Measurements from ENCODE around the gene ATG9B. TPM values are rescaled to one million over a fixed set of nuclear protein-coding genes. Genes with fewer than 3 reads are reported as not detected.

The ATG9B gene
- total RNA-seq, 1 experiment from 2014 or later = 13.7 TPM

DNA sequence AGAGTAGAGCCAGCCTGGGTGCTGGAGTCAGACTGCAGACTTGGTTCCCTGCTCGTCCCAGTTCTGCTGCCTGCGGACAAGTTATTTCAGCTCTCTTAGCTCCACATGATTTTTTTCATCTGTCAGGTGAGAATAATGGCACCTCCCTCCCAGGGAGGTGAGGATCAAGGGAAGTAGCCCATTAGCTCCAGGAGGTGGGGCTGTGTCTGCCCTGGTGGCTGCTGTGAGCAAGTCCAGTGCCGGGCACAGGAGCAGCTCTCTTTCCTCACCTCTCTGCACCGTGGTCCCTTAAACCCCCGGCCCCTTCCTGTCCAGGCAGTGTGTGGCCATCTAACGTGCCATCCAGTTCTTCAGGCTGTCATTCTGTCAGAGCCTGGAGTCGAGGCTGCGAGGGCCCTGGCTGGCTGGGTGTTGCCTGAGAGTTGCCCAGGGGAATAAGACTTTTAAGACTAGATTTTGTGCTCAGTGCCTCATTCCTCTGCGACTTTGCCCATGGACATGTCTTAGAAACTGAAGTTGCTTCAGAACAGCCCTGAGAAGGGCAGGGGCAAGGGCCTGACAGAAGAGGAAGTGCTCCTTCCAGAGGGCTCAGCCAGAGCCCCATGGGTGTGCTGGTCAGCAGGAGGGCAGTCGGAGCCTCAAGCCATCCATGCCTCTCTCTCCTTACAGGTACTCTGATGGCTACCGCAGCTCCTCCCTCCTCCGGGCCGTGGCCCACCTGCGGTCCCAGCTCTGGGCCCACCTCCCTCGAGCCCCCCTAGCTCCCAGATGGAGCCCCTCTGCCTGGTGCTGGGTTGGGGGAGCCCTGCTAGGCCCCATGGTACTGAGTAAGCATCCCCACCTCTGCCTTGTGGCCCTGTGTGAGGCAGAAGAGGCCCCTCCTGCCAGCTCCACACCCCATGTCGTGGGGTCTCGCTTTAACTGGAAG, 8.9 kb upstream of the ATG9B start:
- H3K79me2 ChIP-seq (ENCODE audit: low read depth) = peaks cover 21% of the 10 kb centered on the region
- CTCF ChIA-PET = interaction anchor here (0.6 kb wide), 2 partner anchors 9 to 158 kb away, joined by 3 to 8 read pairs; no protein-coding TSS in a partner anchor
- H3K4me1 ChIP-seq (replicated peaks; ENCODE audit: insufficient read depth) = peaks cover 15% of the 10 kb centered on the region
- no peaks in the 10 kb centered on the region for H4K20me1 ChIP-seq (ENCODE audit: insufficient read depth)
- TF ChIP-seq, protein P1, sequence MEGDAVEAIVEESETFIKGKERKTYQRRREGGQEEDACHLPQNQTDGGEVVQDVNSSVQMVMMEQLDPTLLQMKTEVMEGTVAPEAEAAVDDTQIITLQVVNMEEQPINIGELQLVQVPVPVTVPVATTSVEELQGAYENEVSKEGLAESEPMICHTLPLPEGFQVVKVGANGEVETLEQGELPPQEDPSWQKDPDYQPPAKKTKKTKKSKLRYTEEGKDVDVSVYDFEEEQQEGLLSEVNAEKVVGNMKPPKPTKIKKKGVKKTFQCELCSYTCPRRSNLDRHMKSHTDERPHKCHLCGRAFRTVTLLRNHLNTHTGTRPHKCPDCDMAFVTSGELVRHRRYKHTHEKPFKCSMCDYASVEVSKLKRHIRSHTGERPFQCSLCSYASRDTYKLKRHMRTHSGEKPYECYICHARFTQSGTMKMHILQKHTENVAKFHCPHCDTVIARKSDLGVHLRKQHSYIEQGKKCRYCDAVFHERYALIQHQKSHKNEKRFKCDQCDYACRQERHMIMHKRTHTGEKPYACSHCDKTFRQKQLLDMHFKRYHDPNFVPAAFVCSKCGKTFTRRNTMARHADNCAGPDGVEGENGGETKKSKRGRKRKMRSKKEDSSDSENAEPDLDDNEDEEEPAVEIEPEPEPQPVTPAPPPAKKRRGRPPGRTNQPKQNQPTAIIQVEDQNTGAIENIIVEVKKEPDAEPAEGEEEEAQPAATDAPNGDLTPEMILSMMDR (conservative IDR thresholded peaks at IDR 0.05) = peak; percentile 42
- TF ChIP-seq EZH2 (IDR thresholded peaks at IDR 0.05; ENCODE audit: low read depth) = no peak
- H3K4me2 ChIP-seq = no peak overlapping the region
- no peaks in the 10 kb centered on the region; the same call in 1 of the 2 replicates for H3K36me3 ChIP-seq (ENCODE audit: low read depth)
- POLR2A ChIA-PET (ENCODE audit: unreplicated experiment) = interaction anchor here (0.5 to 0.7 kb wide), 3 partner anchors 52 to 1374 kb away, joined by 3 to 4 read pairs (median 3); no protein-coding TSS in a partner anchor
- no peaks in the 10 kb centered on the region for H3K9me2 ChIP-seq (ENCODE audit: insufficient read depth)
- intact Hi-C loops (cut with micrococcal nuclease; ENCODE audit: unreplicated experiment) = no loop called here
- BruUV-seq (replicated peaks) = no TSS peak
- peaks cover 6% of the 10 kb centered on the region for H3F3A ChIP-seq (ENCODE audit: insufficient read depth, low read depth)
- H3K9me3 ChIP-seq (ENCODE audit: insufficient read depth, low read depth) = no peaks in the 10 kb centered on the region
- H3K27me3 ChIP-seq (ENCODE audit: insufficient read depth, low read depth) = no peaks in the 10 kb centered on the region
- no peak overlapping the region for H3K27ac ChIP-seq
- no peak overlapping the region for H3K4me3 ChIP-seq
- H2AFZ ChIP-seq = no peak overlapping the region
- DNase-seq = no peak

DNA sequence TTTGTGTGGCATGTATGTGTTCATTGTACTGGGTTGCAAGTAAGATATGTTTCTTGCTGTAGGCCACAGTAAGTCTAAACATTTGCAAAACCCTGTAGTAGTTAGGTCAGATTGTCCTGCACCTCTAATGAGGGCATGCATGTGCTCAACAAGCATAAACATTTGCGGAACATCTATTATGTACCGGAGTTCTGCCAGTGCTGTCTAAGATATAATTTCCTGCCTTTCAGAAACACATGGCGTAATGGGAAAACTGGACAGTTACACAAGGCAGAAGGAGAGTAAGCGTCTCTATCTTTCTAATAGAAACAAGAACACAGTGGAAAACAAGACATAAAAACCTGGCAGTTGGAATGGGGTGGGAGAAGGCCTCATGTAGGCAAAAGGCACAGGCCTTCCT, 6.7 kb upstream of the ATG9B start:
- no peaks in the 10 kb centered on the region for H3K36me3 ChIP-seq (ENCODE audit: low read depth)
- no peaks in the 10 kb centered on the region for H3K27me3 ChIP-seq (ENCODE audit: insufficient read depth, low read depth)
- CTCF ChIA-PET = no interaction called here
- peaks cover 7% of the 10 kb centered on the region; the same call in 1 of the 2 replicates for H3F3A ChIP-seq (ENCODE audit: insufficient read depth, low read depth)
- peaks cover 21% of the 10 kb centered on the region for H3K79me2 ChIP-seq (ENCODE audit: low read depth)
- no peak overlapping the region for H3K4me2 ChIP-seq
- POLR2A ChIA-PET (ENCODE audit: unreplicated experiment) = no interaction called here
- no peaks in the 10 kb centered on the region for H3K9me3 ChIP-seq (ENCODE audit: insufficient read depth, low read depth)
- H3K9me2 ChIP-seq (ENCODE audit: insufficient read depth) = no peaks in the 10 kb centered on the region
- no TSS peak for BruUV-seq (replicated peaks)
- TF ChIP-seq EZH2 (IDR thresholded peaks at IDR 0.05; ENCODE audit: low read depth) = no peak
- TF ChIP-seq, protein P1 (conservative IDR thresholded peaks at IDR 0.05) = no peak
- peaks cover 30% of the 10 kb centered on the region for H3K4me1 ChIP-seq (replicated peaks; ENCODE audit: insufficient read depth)
- no peak for DNase-seq
- H3K27ac ChIP-seq = no peak overlapping the region
- no peak overlapping the region for H2AFZ ChIP-seq
- no peak overlapping the region for H3K4me3 ChIP-seq
- H4K20me1 ChIP-seq (ENCODE audit: insufficient read depth) = no peaks in the 10 kb centered on the region
- intact Hi-C loops (cut with micrococcal nuclease; ENCODE audit: unreplicated experiment) = no loop called here

DNA sequence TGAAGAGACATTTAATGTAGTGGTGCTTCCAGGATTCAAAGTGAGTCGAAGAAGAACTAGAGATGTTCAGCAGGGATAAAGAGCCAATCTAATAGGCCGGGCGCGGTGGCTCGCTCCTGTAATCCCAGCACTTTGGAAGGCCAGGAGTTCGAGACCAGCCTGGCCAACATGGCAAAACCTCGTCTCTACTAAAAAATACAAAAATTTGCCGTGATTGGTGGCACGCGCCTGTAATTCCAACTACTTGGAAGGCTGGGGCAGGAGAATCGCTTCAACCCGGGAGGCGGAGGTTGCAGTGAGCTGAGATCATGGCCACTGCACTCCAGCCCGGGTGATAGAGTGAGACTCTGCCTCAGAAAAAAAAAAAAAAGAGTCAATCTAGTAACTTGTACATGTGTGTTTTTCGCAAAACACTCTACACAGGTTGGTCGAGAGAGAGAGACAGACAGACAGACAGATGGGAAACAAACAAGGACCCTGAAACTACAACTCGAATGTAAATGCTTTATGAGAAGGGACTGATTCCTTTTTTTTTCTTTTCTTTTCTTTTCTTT, 4.7 kb upstream of the ATG9B start:
- Histone ChIP-seq H3K4me2 (peak overlapping the region; percentile 75), H3K9me3 (ENCODE audit: insufficient read depth, low read depth) (no peaks in the 10 kb centered on the region), H3K79me2 (ENCODE audit: low read depth) (peaks cover 21% of the 10 kb centered on the region), H3K4me1 (replicated peaks; ENCODE audit: insufficient read depth) (peaks cover 49% of the 10 kb centered on the region), H4K20me1 (ENCODE audit: insufficient read depth) (no peaks in the 10 kb centered on the region), H3K4me3 (peak overlapping the region; percentile 59), H3K27ac (peak overlapping the region; percentile 48), H3K27me3 (ENCODE audit: insufficient read depth, low read depth) (no peaks in the 10 kb centered on the region), H3F3A (ENCODE audit: insufficient read depth, low read depth) (peaks cover 19% of the 10 kb centered on the region; the same call in 1 of the 2 replicates), H3K9me2 (ENCODE audit: insufficient read depth) (no peaks in the 10 kb centered on the region), H2AFZ (peak overlapping the region; percentile 69), H3K36me3 (ENCODE audit: low read depth) (no peaks in the 10 kb centered on the region)
- intact Hi-C loops (cut with micrococcal nuclease; ENCODE audit: unreplicated experiment) = loop anchor here (1.0 to 5.0 kb wide), 7 partner anchors 10 to 707 kb away; partner anchors contain the start of genes ACTR3C, AGAP3 and LRRC61
- TF ChIP-seq EZH2 (IDR thresholded peaks at IDR 0.05; ENCODE audit: low read depth) = no peak
- TF ChIP-seq, protein P1 (conservative IDR thresholded peaks at IDR 0.05) = 0 out of 2 replicates have a peak, but pooled peaks have one; percentile 18
- DNase-seq = no peak
- BruUV-seq (replicated peaks) = TSS peak; percentile 59
- ChIA-PET POLR2A (ENCODE audit: unreplicated experiment) (interaction anchor here (0.6 to 1.1 kb wide), 6 partner anchors 18 to 1255 kb away, joined by 3 to 13 read pairs (median 4); partner anchors contain the start of gene ZNF467), CTCF (interaction anchor here (1.3 to 1.5 kb wide), 3 partner anchors 11 to 128 kb away, joined by 3 to 6 read pairs (median 4); no protein-coding TSS in a partner anchor)
